PC-3 (cell line): ENCODE results near the gene DNAJB6. TPM values are rescaled to one million over a fixed set of nuclear protein-coding genes. Genes with fewer than 3 reads are reported as not detected.

ENCODE experiments used
- ATAC-seq: fragments of 200-7000 bp; cut with Tn5 transposase; 2 replicates; pipeline ENCODE4 v1.9.1; 2020; ENCODE audit warnings: mild to moderate bottlenecking, moderate library complexity
- BruUV-seq: library from RNA; stranded (reverse); fragments of 400-500 nt; replicated peaks from 2 replicates; lab custom pipeline; 2021; lab: Mats Ljungman, UMichigan
- CTCF ChIA-PET: fragments of 300-600 bp; sonication (Branson Sonifier 250); formaldehyde crosslinking; loops from one replicate; lab custom pipeline; 2022; ENCODE audit warnings: antibody characterized with exemption; lab: Charles Lee
- POLR2A ChIA-PET: fragments of 300-600 bp; sonication (Branson Sonifier 250); formaldehyde crosslinking; loops from one replicate; lab custom pipeline; 2022; ENCODE audit warnings: antibody characterized with exemption; ENCODE audit not compliant: unreplicated experiment; lab: Charles Lee
- DNase-seq: peaks from one replicate; pipeline ENCODE4 v3.0.0-alpha.2; 2015
- H2AFZ ChIP-seq: fragments of 300-600 bp; sonication (generic); 2 replicates; pipeline ENCODE4 v1.6.0; 2016; ENCODE audit warnings: antibody characterized with exemption, low read length
- H3F3A ChIP-seq: fragments of 300-600 bp; sonication (generic); one replicate; pipeline ENCODE4 v1.6.0; 2017; ENCODE audit warnings: antibody characterized with exemption, low read length, control low read depth, mild to moderate bottlenecking; ENCODE audit not compliant: unreplicated experiment
- H3K27ac ChIP-seq: fragments of 300-600 bp; sonication (generic); 2 replicates; pipeline ENCODE4 v1.5.1; 2016; ENCODE audit warnings: mild to moderate bottlenecking, low read length
- H3K27me3 ChIP-seq: fragments of 300-600 bp; sonication (generic); 2 replicates; pipeline ENCODE4 v1.6.1; 2016; ENCODE audit warnings: low read length, mixed read lengths
- H3K36me3 ChIP-seq: fragments of 300-600 bp; sonication (generic); 2 replicates; pipeline ENCODE4 v1.6.1; 2016; ENCODE audit warnings: low read depth, mixed run types, low read length, mixed read lengths
- H3K4me1 ChIP-seq: fragments of 300-600 bp; sonication (generic); 2 replicates; pipeline ENCODE4 v1.5.1; 2016; ENCODE audit warnings: low read length; ENCODE audit not compliant: insufficient read depth
- H3K4me2 ChIP-seq: fragments of 300-600 bp; sonication (generic); 2 replicates; pipeline ENCODE4 v1.6.0; 2016; ENCODE audit warnings: low read length
- H3K4me3 ChIP-seq: fragments of 300-600 bp; sonication (generic); 2 replicates; pipeline ENCODE4 v1.5.1; 2016; ENCODE audit warnings: mild to moderate bottlenecking, low read length, mixed read lengths
- H3K79me2 ChIP-seq: fragments of 300-600 bp; sonication (generic); 2 replicates; pipeline ENCODE4 v1.6.1; 2017; ENCODE audit warnings: low read length, mixed read lengths
- H3K9ac ChIP-seq: fragments of 300-600 bp; sonication (generic); 2 replicates; pipeline ENCODE4 v1.6.0; 2016; ENCODE audit warnings: mild to moderate bottlenecking, low read length
- H3K9me2 ChIP-seq: fragments of 300-600 bp; sonication (generic); replicated peaks from 2 replicates; pipeline ENCODE4 v1.6.1; 2016; ENCODE audit warnings: mixed run types, low read length, mixed read lengths
- H3K9me3 ChIP-seq: fragments of 300-600 bp; sonication (generic); 2 replicates; pipeline ENCODE4 v1.6.1; 2016; ENCODE audit warnings: low read length, mixed read lengths
- H4K20me1 ChIP-seq: fragments of 300-600 bp; sonication (generic); 2 replicates; pipeline ENCODE4 v1.6.1; 2016; ENCODE audit warnings: low read length, mixed read lengths
- EZH2 ChIP-seq: fragments of 300-600 bp; sonication (generic); IDR thresholded peaks from one replicate; pipeline ENCODE4 v1.6.1; 2017; ENCODE audit warnings: antibody characterized with exemption, mild to moderate bottlenecking, low read length; ENCODE audit not compliant: unreplicated experiment
- EZH2phosphoT487 ChIP-seq: fragments of 300-600 bp; sonication (generic); IDR thresholded peaks from 2 replicates; pipeline ENCODE4 v1.6.1; 2018; ENCODE audit warnings: mild to moderate bottlenecking, antibody characterized with exemption, low read length, borderline replicate concordance
- intact Hi-C: fragments of 100-400 bp; cut with micrococcal nuclease; formaldehyde crosslinking; loops from 2 replicates; pipeline ENCODE4 v1.9.0; 2023
- total RNA-seq: library from RNA; depleted of rRNA; stranded (reverse); fragments of >200 nt; gene quantifications from 2 replicates; pipeline ENCODE4 v1.2.3, GENCODE V29; 2014
- TF ChIP-seq, protein P1 (sequence below): fragments of 300-600 bp; sonication (generic); conservative IDR thresholded peaks from 2 replicates; pipeline ENCODE4 v1.5.1; 2017; ENCODE audit warnings: antibody characterized with exemption, low read depth, mild to moderate bottlenecking, low read length

DNAJB6 gene
- total RNA-seq, 1 experiment from 2014 or later: 151 TPM

DNA sequence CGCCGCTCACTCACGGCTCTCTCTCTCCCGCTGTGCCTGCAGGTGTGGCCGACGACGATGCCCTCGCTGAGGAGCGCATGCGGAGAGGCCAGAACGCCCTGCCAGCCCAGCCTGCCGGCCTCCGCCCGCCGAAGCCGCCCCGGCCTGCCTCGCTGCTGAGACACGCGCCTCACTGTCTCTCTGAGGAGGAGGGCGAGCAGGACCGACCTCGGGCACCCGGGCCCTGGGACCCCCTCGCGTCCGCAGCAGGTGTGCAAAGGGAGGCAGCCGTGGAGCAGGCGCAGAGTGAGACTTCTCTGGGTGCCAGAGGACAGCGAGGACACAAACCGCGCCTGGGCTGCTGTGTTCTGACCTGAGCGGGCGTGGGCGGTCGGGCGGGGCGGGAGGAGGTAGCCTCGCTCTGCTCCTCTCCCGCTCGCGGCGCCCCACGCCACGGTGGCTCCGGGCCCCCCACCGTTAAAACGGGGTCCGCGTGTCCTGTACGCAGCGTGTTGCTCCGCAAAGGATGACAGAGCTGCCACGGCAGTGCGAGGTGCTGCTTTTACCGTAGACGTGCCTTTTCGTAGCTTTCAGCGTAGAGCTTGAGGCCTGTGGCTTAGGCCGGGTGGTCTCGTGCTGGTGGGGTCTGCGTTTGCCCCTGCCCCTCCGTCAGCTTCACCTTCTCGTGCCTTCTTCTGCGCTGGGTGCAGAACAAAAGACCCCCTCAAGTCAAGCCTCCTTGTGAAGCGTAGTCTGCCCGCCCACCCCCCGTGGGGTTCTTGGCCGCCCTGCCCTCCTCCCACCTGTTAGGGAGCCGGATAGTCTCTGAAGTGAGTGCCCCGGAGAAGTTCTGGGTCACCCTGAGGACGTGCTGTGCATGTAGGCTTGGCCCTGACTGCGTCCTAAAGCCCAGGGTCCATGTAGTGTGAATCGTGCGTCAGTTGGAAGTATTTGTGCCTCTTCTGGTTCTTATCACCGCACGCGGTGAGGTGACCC, 73.2 kb downstream of the DNAJB6 start:
- Histone ChIP-seq H3K79me2 (peaks cover 22% of the 10 kb centered on the region), H3K9me3 (no peaks in the 10 kb centered on the region), H3K4me2 (peak overlapping the region; percentile 69; the same call in 1 of the 2 replicates), H3K27me3 (no peaks in the 10 kb centered on the region), H3K4me3 (no peak overlapping the region), H3K4me1 (peaks cover 44% of the 10 kb centered on the region), H4K20me1 (no peaks in the 10 kb centered on the region), H3K9me2 (no peaks in the 10 kb centered on the region), H3K9ac (peak overlapping the region; percentile 87), H2AFZ (no peak overlapping the region), H3K27ac (peak overlapping the region; percentile 99), H3K36me3 (peaks cover 12% of the 10 kb centered on the region; the same call in 1 of the 2 replicates), H3F3A (no peaks in the 10 kb centered on the region)
- no peak for ATAC-seq
- intact Hi-C loops: loop anchor here (5.0 kb wide), 2 partner anchors 147 to 202 kb away; no protein-coding TSS in a partner anchor
- DNase-seq: no peak
- POLR2A ChIA-PET: no interaction called here
- no TSS peak for BruUV-seq
- CTCF ChIA-PET: no interaction called here
- TF ChIP-seq EZH2phosphoT487 (no peak), EZH2 (no peak)
- TF ChIP-seq, protein P1, sequence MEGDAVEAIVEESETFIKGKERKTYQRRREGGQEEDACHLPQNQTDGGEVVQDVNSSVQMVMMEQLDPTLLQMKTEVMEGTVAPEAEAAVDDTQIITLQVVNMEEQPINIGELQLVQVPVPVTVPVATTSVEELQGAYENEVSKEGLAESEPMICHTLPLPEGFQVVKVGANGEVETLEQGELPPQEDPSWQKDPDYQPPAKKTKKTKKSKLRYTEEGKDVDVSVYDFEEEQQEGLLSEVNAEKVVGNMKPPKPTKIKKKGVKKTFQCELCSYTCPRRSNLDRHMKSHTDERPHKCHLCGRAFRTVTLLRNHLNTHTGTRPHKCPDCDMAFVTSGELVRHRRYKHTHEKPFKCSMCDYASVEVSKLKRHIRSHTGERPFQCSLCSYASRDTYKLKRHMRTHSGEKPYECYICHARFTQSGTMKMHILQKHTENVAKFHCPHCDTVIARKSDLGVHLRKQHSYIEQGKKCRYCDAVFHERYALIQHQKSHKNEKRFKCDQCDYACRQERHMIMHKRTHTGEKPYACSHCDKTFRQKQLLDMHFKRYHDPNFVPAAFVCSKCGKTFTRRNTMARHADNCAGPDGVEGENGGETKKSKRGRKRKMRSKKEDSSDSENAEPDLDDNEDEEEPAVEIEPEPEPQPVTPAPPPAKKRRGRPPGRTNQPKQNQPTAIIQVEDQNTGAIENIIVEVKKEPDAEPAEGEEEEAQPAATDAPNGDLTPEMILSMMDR: no peak

GRCh38 chr7:157410831-157411556, 74.2 kb downstream of the DNAJB6 start:
- BruUV-seq: no TSS peak
- H3K27ac ChIP-seq: peak overlapping the region; percentile 99
- no peaks in the 10 kb centered on the region for H3F3A ChIP-seq
- no peaks in the 10 kb centered on the region for H3K9me3 ChIP-seq
- TF ChIP-seq EZH2phosphoT487: no peak
- TF ChIP-seq, protein P1: no peak
- TF ChIP-seq EZH2: no peak
- H4K20me1 ChIP-seq: no peaks in the 10 kb centered on the region
- peaks cover 34% of the 10 kb centered on the region for H3K4me1 ChIP-seq
- no peaks in the 10 kb centered on the region for H3K9me2 ChIP-seq
- peak overlapping the region; percentile 24; the same call in 1 of the 2 replicates for H3K4me3 ChIP-seq
- ChIA-PET POLR2A (no interaction called here), CTCF (no interaction called here)
- peaks cover 15% of the 10 kb centered on the region for H3K79me2 ChIP-seq
- ATAC-seq: peak; percentile 7
- DNase-seq: no peak
- no peak overlapping the region for H2AFZ ChIP-seq
- H3K27me3 ChIP-seq: no peaks in the 10 kb centered on the region
- peaks cover 16% of the 10 kb centered on the region; the same call in 1 of the 2 replicates for H3K36me3 ChIP-seq
- peak overlapping the region; percentile 87 for H3K9ac ChIP-seq
- intact Hi-C loops: loop anchor here (1.0 to 5.0 kb wide), 3 partner anchors 13 to 201 kb away; no protein-coding TSS in a partner anchor
- peak overlapping the region; percentile 69 for H3K4me2 ChIP-seq
